Ascending aorta (tissue), 2 donors: ENCODE data around the gene QPCT. TPM values are rescaled to one million over a fixed set of nuclear protein-coding genes. Genes with fewer than 3 reads are reported as not detected.

Experiments
- DNase-seq, 2 donors: peaks; one replicate each; pipeline ENCODE4 v3.0.0-alpha.2; 2019; ENCODE audit warnings: low spot score in 2 of 2
- H3K27ac ChIP-seq, 2 donors: fragments of 200-600 bp; sonication (generic); one replicate each; pipeline ENCODE4 v1.5.1; 2016 to 2017; ENCODE audit warnings: mild to moderate bottlenecking in 1 of 2
- H3K27me3 ChIP-seq: fragments of 200-600 bp; sonication (generic); one replicate; pipeline ENCODE4 v1.5.1; 2017
- H3K36me3 ChIP-seq, 2 donors: fragments of 200-600 bp; sonication (generic); one replicate each; pipeline ENCODE4 v1.5.1; 2016
- H3K4me1 ChIP-seq, 2 donors: fragments of 200-600 bp; sonication (generic); one replicate each; pipeline ENCODE4 v1.5.1; 2016 to 2017; ENCODE audit warnings: mild to moderate bottlenecking in 1 of 2
- H3K4me3 ChIP-seq, 2 donors: fragments of 200-600 bp; sonication (generic); one replicate each; pipeline ENCODE4 v1.5.1; 2016 to 2017; ENCODE audit warnings: mild to moderate bottlenecking in 1 of 2
- H3K9me3 ChIP-seq, 2 donors: fragments of 200-600 bp; sonication (generic); one replicate each; pipeline ENCODE4 v1.5.1; 2016
- intact Hi-C: fragments of 100-400 bp; cut with DNase I; formaldehyde crosslinking; loops from one replicate; pipeline ENCODE4 v1.15.1; 2023
- total RNA-seq: library from RNA; depleted of rRNA; stranded (reverse); fragments of >200 nt; gene quantifications from one replicate; pipeline ENCODE4 v1.1.0, GENCODE V29; 2016
- TF ChIP-seq, protein P1 (sequence below), 3 experiments: fragments of 200-600 bp in 2 of 3; fragments of 450-650 bp in 1 of 3; sonication (generic) in 2 of 3; IDR thresholded peaks; one replicate each; pipeline ENCODE4 v1.5.1; 2016 to 2019; ENCODE audit warnings: antibody characterized with exemption in 3 of 3, mild to moderate bottlenecking in 1 of 3, moderate library complexity in 1 of 3

The QPCT gene
- total RNA-seq, 1 donor from 2014 or later, result 1.8 TPM

DNA sequence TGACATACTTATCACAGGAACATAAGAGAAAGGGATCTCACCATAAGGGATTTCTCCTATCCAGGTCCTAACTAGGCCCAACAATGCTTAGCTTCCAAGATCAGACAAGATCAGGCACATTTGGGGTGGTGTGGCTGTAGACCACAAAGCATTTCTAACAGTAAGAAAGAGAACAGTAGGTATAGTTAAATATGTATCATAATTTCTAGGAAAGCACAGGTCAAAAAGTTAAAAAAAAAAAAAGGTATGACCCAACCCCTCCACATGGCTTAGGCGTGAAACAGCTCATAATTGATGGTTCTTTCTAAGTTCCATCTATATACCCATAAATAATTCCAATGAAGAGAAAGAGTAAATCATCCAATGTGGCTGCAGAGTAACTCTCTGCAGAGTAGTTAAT lies 26.7 kb upstream of the QPCT start:
- Histone ChIP-seq H3K27me3 (no peaks in the 10 kb centered on the region), H3K27ac (peak overlapping the region in 1 of 2 donors; percentile 15), H3K4me1 (peaks cover 8 to 22% of the 10 kb centered on the region in 2 donors), H3K4me3 (no peak overlapping the region), H3K9me3 (no peaks in the 10 kb centered on the region), H3K36me3 (peaks cover 3 to 7% of the 10 kb centered on the region in 2 donors)
- DNase-seq, result no peak
- intact Hi-C loops, result no loop called here
- TF ChIP-seq, protein P1, sequence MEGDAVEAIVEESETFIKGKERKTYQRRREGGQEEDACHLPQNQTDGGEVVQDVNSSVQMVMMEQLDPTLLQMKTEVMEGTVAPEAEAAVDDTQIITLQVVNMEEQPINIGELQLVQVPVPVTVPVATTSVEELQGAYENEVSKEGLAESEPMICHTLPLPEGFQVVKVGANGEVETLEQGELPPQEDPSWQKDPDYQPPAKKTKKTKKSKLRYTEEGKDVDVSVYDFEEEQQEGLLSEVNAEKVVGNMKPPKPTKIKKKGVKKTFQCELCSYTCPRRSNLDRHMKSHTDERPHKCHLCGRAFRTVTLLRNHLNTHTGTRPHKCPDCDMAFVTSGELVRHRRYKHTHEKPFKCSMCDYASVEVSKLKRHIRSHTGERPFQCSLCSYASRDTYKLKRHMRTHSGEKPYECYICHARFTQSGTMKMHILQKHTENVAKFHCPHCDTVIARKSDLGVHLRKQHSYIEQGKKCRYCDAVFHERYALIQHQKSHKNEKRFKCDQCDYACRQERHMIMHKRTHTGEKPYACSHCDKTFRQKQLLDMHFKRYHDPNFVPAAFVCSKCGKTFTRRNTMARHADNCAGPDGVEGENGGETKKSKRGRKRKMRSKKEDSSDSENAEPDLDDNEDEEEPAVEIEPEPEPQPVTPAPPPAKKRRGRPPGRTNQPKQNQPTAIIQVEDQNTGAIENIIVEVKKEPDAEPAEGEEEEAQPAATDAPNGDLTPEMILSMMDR (IDR thresholded peaks at IDR 0.05), result no peak

DNA sequence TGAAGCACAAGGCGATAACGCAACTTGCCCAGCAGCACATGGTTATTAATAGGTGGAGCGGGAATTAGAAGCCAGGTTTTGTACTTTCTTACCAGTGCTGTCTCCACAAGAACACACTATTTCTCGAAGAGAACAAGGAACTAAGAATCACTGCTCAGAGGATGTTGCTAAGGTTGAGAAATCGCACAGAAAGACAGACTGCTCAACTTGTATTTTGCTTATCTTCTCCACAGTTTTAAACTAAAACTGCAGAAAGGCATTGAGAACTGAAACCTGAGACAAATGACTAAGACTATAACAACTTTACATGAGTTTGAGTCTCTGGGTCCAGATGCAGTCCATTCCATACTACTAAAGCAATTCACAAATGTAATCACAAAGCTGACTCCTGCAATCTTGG lies 26.0 kb upstream of the QPCT start:
- H3K27me3 ChIP-seq, result no peaks in the 10 kb centered on the region
- peak overlapping the region in 1 of 2 donors; percentile 9 for H3K4me3 ChIP-seq
- H3K27ac ChIP-seq, result peak overlapping the region in 1 of 2 donors; percentile 15
- peaks cover 8 to 23% of the 10 kb centered on the region in 2 donors for H3K4me1 ChIP-seq
- TF ChIP-seq, protein P1 (IDR thresholded peaks at IDR 0.05), result no peak
- no peak for DNase-seq
- no peaks in the 10 kb centered on the region for H3K9me3 ChIP-seq
- intact Hi-C loops, result no loop called here
- H3K36me3 ChIP-seq, result peaks cover 3 to 7% of the 10 kb centered on the region in 2 donors

DNA sequence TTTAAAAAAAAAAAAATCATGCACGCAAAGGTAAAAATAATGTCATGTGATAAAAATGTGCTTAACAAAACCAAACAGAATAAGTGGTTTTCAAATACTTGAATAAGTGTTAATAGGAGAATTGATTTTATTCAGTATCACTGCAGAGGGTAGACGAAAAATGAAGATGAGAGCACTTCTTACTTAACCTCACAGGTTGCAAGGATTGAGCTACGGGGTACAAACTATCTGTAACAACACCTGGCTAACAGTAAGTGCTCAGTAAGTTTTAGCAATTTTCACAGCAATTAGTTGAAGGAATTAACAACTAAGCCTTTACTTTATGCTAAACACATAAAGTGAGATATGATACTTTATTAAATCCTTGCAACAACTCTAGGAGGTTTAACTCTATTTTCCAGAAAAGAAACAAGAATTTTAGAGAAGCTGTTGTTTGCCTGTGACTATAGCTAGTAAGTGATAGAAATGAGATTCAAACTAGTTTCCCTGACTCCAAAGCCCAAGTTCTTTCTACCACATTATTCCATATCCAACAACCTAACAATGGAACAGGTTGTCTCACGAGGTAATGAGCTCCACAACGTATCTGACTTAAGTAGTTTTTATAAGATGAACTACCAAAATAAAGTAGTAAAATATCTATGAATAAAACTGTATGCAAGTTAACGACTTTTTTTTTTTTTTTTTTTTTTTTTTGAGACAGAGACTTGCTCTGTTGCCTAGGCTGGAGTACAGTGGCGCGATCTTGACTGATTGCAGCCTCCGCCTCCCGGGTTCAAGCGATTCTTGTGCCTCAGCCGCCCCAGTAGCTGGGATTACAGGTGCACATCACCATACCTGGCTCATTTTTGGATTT lies 24.4 kb upstream of the QPCT start:
- peaks cover 8 to 26% of the 10 kb centered on the region in 2 donors for H3K4me1 ChIP-seq
- H3K27ac ChIP-seq, result no peak overlapping the region
- H3K9me3 ChIP-seq, result no peaks in the 10 kb centered on the region
- TF ChIP-seq, protein P1 (IDR thresholded peaks at IDR 0.05), result no peak
- no peaks in the 10 kb centered on the region for H3K27me3 ChIP-seq
- H3K36me3 ChIP-seq, result peaks cover 3 to 7% of the 10 kb centered on the region in 2 donors
- intact Hi-C loops, result loop anchor here (5.0 to 10.0 kb wide), 2 partner anchors 88 to 355 kb away; partner anchors contain the start of genes CEBPZ, NDUFAF7 and STRN
- no peak for DNase-seq
- no peak overlapping the region for H3K4me3 ChIP-seq

DNA sequence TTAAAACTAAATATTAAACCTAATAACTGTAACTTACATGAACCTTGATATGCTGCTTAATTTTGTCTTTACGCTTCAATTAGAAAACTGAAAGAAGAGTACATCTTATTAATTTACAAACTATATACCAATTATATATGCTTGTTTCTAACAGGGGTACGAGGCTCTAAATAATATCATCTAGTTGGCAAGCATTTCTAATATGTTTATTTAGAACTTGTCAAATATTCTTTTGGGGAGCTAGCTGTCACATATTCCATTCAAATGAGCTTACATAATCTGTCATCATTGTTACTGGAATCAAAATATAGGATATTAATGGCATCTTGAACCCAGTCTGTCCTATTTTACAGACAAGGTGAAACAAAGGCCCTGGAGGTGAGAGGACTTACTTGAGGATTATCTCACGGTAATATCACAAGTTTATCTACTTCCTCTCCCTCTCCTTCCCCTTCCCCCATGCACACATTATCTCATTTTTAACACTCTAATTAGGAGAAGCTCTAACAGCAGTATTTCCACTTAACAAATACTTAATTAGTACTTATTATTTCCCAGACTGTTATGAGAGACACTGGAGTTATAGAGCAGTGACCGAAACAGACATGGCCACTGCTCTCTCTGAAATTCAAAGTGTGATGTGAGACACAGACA lies 23.3 kb upstream of the QPCT start:
- Histone ChIP-seq H3K4me3 (peak overlapping the region in 1 of 2 donors; percentile 75), H3K27ac (no peak overlapping the region), H3K27me3 (no peaks in the 10 kb centered on the region), H3K36me3 (no peaks in the 10 kb centered on the region), H3K9me3 (no peaks in the 10 kb centered on the region), H3K4me1 (peaks cover 8 to 28% of the 10 kb centered on the region in 2 donors)
- intact Hi-C loops, result loop anchor here (5.0 to 10.0 kb wide), 2 partner anchors 89 to 356 kb away; partner anchors contain the start of genes CEBPZ, NDUFAF7 and STRN
- DNase-seq, result no peak
- TF ChIP-seq, protein P1 (IDR thresholded peaks at IDR 0.05), result no peak

DNA sequence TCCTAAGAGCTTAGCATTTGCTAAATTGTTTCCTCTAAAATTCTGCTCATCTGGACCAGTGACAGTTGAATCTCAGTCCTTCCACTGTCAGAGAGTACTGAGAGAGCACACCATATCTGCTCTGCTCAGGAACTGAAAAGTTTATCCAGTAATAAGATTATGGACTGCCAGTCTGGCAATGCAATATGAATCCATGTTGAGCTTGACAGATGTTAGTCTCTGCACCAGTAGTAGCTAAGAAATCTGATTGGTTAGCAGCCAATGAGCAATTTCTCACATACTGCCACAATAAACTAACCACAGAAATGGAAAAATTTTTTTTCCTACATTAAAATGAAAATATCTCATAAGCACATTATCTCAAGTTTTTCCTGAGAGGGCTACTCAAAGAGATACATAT lies 22.1 kb upstream of the QPCT start:
- Histone ChIP-seq H3K27ac (peak overlapping the region in 1 of 2 donors; percentile 93), H3K27me3 (no peaks in the 10 kb centered on the region), H3K4me3 (peak overlapping the region; percentile 75 to 86), H3K4me1 (peaks cover 8 to 34% of the 10 kb centered on the region in 2 donors), H3K36me3 (no peaks in the 10 kb centered on the region), H3K9me3 (no peaks in the 10 kb centered on the region)
- intact Hi-C loops, result loop anchor here (5.0 to 10.0 kb wide), 2 partner anchors 90 to 358 kb away; partner anchors contain the start of genes CEBPZ, NDUFAF7 and STRN
- TF ChIP-seq, protein P1 (IDR thresholded peaks at IDR 0.05), result no peak
- DNase-seq, result no peak
